Loucy (cell line): Measurements from ENCODE around the gene ERFL.

Experiments
- H2AFZ ChIP-seq: fragments of 200-600 bp; sonication (generic); 2 replicates; pipeline ENCODE4 v1.6.0; 2016; ENCODE audit warnings: antibody characterized with exemption, mild to moderate bottlenecking, low read length, moderate library complexity
- H3F3A ChIP-seq: fragments of 200-600 bp; 2 replicates; pipeline ENCODE4 v1.6.0; 2016; ENCODE audit warnings: antibody characterized with exemption, low read depth, mild to moderate bottlenecking
- H3K27me3 ChIP-seq: fragments of 200-600 bp; sonication (generic); 2 replicates; pipeline ENCODE4 v1.6.1; 2014; ENCODE audit warnings: low read length, mild to moderate bottlenecking; ENCODE audit not compliant: insufficient read depth, poor library complexity, severe bottlenecking
- H3K36me3 ChIP-seq: fragments of 200-600 bp; sonication (generic); 2 replicates; pipeline ENCODE4 v1.6.1; 2016; ENCODE audit warnings: low read length; ENCODE audit not compliant: insufficient read depth
- H3K4me1 ChIP-seq: fragments of 200-600 bp; sonication (generic); 2 replicates; pipeline ENCODE4 v1.5.1; 2014; ENCODE audit warnings: low read length, mild to moderate bottlenecking; ENCODE audit not compliant: insufficient read depth, poor library complexity, severe bottlenecking
- H3K4me2 ChIP-seq: fragments of 200-600 bp; sonication (generic); 2 replicates; pipeline ENCODE4 v1.6.0; 2014; ENCODE audit warnings: antibody characterized with exemption, low read length, low read depth, mild to moderate bottlenecking; ENCODE audit not compliant: poor library complexity, severe bottlenecking
- H3K4me3 ChIP-seq: fragments of 200-600 bp; sonication (generic); 2 replicates; pipeline ENCODE4 v1.5.1; 2014; ENCODE audit warnings: low read length, mild to moderate bottlenecking, mixed read lengths; ENCODE audit not compliant: poor library complexity, severe bottlenecking
- H3K79me2 ChIP-seq: fragments of 200-600 bp; sonication (generic); 2 replicates; pipeline ENCODE4 v1.6.1; 2014; ENCODE audit warnings: low read length; ENCODE audit not compliant: insufficient read depth
- H3K9ac ChIP-seq: fragments of 200-600 bp; sonication (generic); 2 replicates; pipeline ENCODE4 v1.6.0; 2014; ENCODE audit warnings: mild to moderate bottlenecking, low read depth, low read length, moderate library complexity; ENCODE audit not compliant: poor library complexity, severe bottlenecking
- H3K9me2 ChIP-seq: fragments of 200-600 bp; sonication (generic); replicated peaks from 2 replicates; pipeline ENCODE4 v1.6.1; 2016; ENCODE audit warnings: low read depth, low read length, mixed read lengths
- H3K9me3 ChIP-seq: fragments of 200-600 bp; sonication (generic); 2 replicates; pipeline ENCODE4 v1.6.1; 2014; ENCODE audit warnings: mild to moderate bottlenecking, antibody characterized with exemption, low read length, low read depth; ENCODE audit not compliant: insufficient read depth
- H4K20me1 ChIP-seq: fragments of 200-600 bp; sonication (generic); 2 replicates; pipeline ENCODE4 v1.6.0; 2014; ENCODE audit warnings: antibody characterized with exemption, low read length, mild to moderate bottlenecking; ENCODE audit not compliant: insufficient read depth, poor library complexity, severe bottlenecking
- CTCF ChIP-seq: fragments of 200-600 bp; sonication (generic); conservative IDR thresholded peaks from 2 replicates; pipeline ENCODE4 v1.5.1; 2014; ENCODE audit warnings: mild to moderate bottlenecking, antibody characterized with exemption, low read length
- EZH2phosphoT487 ChIP-seq: fragments of 200-600 bp; IDR thresholded peaks from 2 replicates; pipeline ENCODE4 v1.6.1; 2018; ENCODE audit warnings: antibody characterized with exemption, mild to moderate bottlenecking, moderate library complexity, borderline replicate concordance

ERFL gene

GRCh38 chr19:41903193-41903953 lies 24.9 kb downstream of the ERFL start:
- TF ChIP-seq CTCF (no peak), EZH2phosphoT487 (no peak)
- Histone ChIP-seq H4K20me1 (no peaks in the 10 kb centered on the region), H3K4me1 (no peaks in the 10 kb centered on the region), H3K4me3 (no peak overlapping the region), H3K9ac (no peak overlapping the region), H3K4me2 (no peak overlapping the region), H3K9me2 (no peaks in the 10 kb centered on the region), H2AFZ (no peak overlapping the region), H3K9me3 (no peaks in the 10 kb centered on the region), H3K27me3 (no peaks in the 10 kb centered on the region), H3K79me2 (no peaks in the 10 kb centered on the region), H3F3A (no peaks in the 10 kb centered on the region), H3K36me3 (peaks cover 72% of the 10 kb centered on the region; the same call in 1 of the 2 replicates)

GRCh38 chr19:41902594-41902993 lies 25.7 kb downstream of the ERFL start:
- Histone ChIP-seq H3F3A (no peaks in the 10 kb centered on the region), H3K9me2 (no peaks in the 10 kb centered on the region), H3K9me3 (no peaks in the 10 kb centered on the region), H3K36me3 (peaks cover 78% of the 10 kb centered on the region; the same call in 1 of the 2 replicates), H3K4me2 (no peak overlapping the region), H3K4me1 (no peaks in the 10 kb centered on the region), H2AFZ (no peak overlapping the region), H4K20me1 (no peaks in the 10 kb centered on the region), H3K9ac (no peak overlapping the region), H3K79me2 (no peaks in the 10 kb centered on the region), H3K27me3 (no peaks in the 10 kb centered on the region), H3K4me3 (no peak overlapping the region)
- no peak for TF ChIP-seq CTCF
- TF ChIP-seq EZH2phosphoT487 = no peak

- Histone ChIP-seq H3K4me2 (no peak overlapping the region), H3K4me1 (no peaks in the 10 kb centered on the region), H3K36me3 (peaks cover 76% of the 10 kb centered on the region; the same call in 1 of the 2 replicates), H3K79me2 (no peaks in the 10 kb centered on the region), H4K20me1 (no peaks in the 10 kb centered on the region), H3K9me3 (no peaks in the 10 kb centered on the region), H3F3A (no peaks in the 10 kb centered on the region), H3K9me2 (no peaks in the 10 kb centered on the region), H3K4me3 (no peak overlapping the region), H3K9ac (no peak overlapping the region), H3K27me3 (no peaks in the 10 kb centered on the region), H2AFZ (no peak overlapping the region)
- no peak for TF ChIP-seq EZH2phosphoT487
- no peak for TF ChIP-seq CTCF
Measured at GRCh38 chr19:41901707-41902360, 26.4 kb downstream of the ERFL start.
